Forelimb muscle (tissue), 1 donor: ENCODE measurements around the gene SEL1L3. TPM values are rescaled to one million over a fixed set of nuclear protein-coding genes. Genes with fewer than 3 reads are reported as not detected.

Source experiments
- DNase-seq: peaks from one replicate; pipeline ENCODE4 v3.0.0-alpha.2; 2013; ENCODE audit warnings: low read depth
- polyA plus RNA-seq: library from polyadenylated mRNA; unstranded; fragments of 120-200 nt; gene quantifications from one replicate; pipeline ENCODE4 v1.2.1, GENCODE V29; 2013; ENCODE audit not compliant: insufficient read length

SEL1L3 gene
- polyA plus RNA-seq, 1 donor = 16.3 TPM

DNA sequence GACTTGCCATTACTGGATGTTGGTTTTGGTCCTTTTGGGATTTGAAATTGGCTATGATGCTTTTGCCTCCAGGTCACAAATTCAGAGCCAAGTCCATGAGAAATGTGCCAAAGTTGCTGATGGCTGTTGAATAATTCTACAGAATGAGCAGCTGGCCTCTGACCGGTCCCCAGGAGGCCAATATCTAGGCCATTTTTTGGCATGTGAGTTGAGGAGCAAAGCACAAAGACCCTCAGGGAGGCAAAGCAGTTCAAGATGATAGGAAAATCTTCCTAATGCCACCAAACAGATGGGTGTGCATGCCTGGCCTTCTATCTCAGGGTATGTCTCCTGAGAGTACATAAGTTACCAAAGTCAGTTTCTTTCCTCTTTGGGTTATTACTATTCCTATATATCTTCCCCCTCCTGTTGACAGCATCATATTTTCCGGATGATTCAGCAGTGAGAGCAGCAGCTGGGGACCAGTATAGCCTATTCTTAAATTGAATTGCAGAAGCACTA, 44.4 kb downstream of the SEL1L3 start:
- peak; percentile 55 for DNase-seq

GRCh38 chr4:25817059-25817681, 45.6 kb downstream of the SEL1L3 start:
- no peak for DNase-seq

GRCh38 chr4:25816591-25817058, 46.2 kb downstream of the SEL1L3 start:
- DNase-seq = no peak

DNA sequence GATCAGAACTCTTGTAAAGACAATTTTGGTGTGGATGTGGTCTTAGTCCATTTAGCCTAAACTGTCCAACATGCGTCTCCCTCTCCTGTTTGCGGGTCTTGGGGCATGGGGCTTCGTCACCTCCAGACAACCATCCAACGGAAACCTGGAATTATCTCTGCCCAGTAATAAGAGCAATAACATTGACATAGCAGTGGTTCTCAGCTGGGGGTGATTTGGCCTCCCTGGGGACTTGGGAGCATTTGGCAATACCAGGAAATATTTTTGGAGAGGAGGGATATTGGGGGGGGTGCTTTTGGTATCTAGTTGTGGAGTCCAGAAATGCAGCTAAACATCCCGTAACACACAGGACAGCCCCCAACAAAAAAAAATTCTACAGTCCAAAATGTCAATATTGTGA, 47.2 kb downstream of the SEL1L3 start:
- DNase-seq = no peak

- no peak for DNase-seq
These were observed 48.3 kb downstream of the SEL1L3 start for GRCh38 chr4:25814301-25815136.

- no peak for DNase-seq
These were observed 49.2 kb downstream of the SEL1L3 start for GRCh38 chr4:25813448-25814106.

DNA sequence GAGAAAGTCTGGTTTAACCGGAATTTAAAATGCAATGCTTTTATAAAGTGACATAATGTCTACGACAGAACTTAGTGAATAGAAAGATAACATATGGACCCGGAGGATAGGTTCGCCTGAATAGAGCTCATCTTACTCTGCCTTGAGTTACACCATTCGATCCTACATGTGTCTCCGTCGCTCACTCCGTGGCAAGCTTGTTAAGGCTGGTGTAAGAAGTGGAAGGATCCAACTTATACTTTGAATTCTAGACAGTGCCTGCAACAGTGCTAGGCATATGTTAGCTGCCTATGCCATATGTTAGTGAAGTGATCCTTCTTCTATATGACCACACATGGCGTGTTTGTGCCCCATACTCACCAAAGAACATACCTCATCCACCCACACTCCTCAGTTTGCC, 50.9 kb downstream of the SEL1L3 start:
- no peak for DNase-seq

DNA sequence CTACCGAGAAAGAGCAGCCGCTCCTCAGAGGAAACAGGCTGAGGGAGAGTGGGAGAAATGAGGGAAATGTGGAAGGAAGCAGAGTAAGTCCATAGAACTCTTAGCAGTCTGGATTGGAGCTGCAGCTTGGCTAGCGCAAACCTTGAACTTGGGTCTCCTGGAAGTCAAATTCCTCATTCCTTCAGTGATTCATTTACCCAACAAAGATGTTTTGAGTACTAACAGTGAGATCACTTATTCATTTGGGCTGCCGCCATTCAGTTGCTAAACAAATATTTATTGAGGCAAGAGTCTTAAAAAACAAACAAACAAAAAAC, 51.5 kb downstream of the SEL1L3 start:
- DNase-seq = no peak

- DNase-seq = no peak
These were observed 52.1 kb downstream of the SEL1L3 start for GRCh38 chr4:25810461-25811373.

DNA sequence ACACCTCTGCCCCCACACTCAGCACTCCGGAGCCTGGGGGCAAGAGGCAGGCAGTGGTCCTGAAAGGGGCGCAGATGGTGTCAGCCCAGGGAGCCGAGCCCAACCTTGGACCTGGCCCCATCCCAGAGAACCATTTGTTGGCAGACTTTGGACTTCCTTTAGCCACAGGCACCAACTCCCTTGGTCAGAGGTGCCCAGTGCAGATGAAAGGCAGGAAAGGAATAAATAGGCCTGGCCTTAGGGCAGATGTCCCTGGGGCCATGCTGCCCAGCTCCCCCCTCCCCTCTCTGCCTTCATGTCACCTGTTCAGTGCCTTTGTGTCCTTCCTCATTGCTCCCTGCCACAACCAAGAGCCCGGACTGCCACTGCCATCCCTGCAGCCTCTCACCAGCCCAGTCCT, 52.8 kb downstream of the SEL1L3 start:
- DNase-seq = no peak

DNA sequence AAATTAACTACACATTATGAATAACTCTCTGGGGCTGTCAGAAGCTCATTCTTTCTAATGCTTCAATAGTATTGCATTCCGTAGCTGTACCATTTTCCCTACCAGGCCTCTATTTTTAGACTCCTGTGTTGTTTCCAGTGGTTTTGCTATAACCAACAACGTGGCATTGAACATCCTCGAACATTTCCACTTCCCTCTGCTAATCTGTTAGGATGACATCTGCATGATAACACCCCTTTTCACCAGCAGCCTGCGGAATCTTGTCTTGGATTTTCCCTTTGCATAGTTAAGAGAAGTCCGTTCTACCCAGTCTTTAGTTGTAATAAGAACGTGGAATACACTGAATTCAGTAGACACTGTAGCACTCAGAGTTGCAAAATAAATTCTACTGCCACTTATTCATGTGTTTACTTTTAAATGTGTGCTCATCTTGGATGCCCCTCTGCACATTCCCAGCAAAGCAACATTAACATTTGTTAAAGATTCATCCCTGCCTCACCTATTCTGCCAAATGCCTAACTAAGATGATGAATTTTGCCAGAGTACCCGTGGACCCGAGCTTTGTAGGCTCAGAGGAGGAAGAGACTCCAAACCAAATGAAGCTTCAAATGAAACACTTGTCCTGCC, 55.6 kb downstream of the SEL1L3 start:
- DNase-seq = no peak

DNA sequence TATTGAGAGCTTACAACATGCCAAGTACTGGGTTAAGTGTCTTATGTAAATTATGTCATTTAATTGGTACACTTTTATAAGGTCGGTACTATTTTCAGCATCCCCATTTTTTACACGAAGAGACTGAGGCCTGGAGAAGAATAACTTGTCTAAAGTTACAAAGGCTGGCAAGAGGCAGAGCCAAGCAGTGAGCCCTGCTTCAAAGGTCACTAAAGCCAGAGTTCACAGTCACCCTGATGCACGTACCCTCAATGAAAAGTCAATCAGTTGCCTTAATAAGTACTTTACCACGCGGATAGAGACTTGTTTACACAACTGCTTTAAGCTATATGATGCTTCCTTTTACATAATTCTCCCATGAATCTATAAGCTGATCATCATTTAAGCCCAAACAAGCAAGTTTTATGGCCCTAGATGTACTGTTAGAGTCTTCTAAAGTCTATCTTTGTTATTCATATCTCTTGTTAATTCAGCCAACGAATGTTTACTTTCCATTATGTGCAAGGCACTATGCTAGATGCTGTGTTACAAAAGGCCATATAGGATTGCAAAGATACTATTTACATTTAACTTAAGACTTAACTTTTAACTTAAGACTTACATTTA, 57.4 kb downstream of the SEL1L3 start:
- DNase-seq = no peak

DNA sequence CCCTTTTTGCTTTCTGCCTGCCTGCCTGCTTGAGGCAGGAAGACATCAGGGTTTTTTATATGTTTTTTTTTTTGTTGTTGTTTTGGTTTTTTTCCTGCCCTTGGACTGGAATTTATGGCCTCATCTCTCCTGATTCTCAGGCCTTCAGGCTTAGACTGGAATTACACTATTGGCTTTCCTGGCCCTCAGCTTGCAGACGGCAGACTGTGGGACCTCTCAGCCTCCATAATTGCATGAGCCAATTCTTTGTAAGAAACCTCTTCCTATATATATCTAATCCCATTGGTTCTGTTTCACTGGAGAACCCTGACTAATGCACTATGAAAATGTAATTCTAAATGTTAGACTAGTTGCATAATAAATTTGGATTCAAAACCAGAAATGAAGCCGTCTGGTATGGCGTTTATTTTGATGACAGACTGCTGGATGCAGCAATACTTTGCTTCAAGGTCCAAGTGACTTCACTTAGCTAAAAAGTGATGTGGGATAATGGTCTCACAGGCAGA, 59.0 kb downstream of the SEL1L3 start:
- DNase-seq = no peak

GRCh38 chr4:25801594-25801993, 61.2 kb downstream of the SEL1L3 start:
- DNase-seq = no peak

GRCh38 chr4:25800245-25800644, 62.5 kb downstream of the SEL1L3 start:
- DNase-seq = no peak

DNA sequence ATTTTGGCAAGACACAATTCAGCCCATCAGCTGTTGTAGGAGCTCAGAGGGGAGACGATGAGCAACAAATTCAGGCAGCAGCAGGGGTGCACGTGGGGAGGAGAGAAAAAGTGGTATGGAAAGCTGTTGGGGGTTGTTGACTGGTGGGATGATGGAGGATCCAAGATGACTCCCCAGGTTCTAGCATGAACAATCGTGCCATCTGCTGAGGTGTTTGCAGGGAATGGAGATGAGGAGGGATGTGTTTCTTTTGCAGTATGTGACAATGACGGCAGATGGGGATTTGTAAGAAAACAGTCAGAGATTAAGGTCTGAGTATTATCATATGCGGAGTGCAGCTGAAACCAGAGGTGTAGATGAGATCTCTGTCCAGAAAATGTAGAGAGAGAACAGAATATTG, 63.3 kb downstream of the SEL1L3 start:
- no peak for DNase-seq

GRCh38 chr4:25797136-25797535, 65.7 kb downstream of the SEL1L3 start:
- no peak for DNase-seq

- no peak for DNase-seq
These were observed 67.0 kb downstream of the SEL1L3 start for GRCh38 chr4:25795566-25796454.

- no peak for DNase-seq
These were observed 67.7 kb downstream of the SEL1L3 start for GRCh38 chr4:25795091-25795490.
